Breast epithelium (tissue), 3 donors: Measurements from ENCODE around the gene ATG101.

Source experiments
- POLR2A ChIP-seq: fragments of 450-650 bp; IDR thresholded peaks from one replicate; pipeline ENCODE4 v1.6.1; 2016; ENCODE audit warnings: antibody characterized with exemption, mild to moderate bottlenecking, moderate library complexity
- POLR2AphosphoS5 ChIP-seq, 3 donors: sonication (generic); formaldehyde crosslinking; IDR thresholded peaks; one replicate each; pipeline ENCODE4 v1.6.1; 2017; ENCODE audit warnings: antibody characterized with exemption in 3 of 3

DNA sequence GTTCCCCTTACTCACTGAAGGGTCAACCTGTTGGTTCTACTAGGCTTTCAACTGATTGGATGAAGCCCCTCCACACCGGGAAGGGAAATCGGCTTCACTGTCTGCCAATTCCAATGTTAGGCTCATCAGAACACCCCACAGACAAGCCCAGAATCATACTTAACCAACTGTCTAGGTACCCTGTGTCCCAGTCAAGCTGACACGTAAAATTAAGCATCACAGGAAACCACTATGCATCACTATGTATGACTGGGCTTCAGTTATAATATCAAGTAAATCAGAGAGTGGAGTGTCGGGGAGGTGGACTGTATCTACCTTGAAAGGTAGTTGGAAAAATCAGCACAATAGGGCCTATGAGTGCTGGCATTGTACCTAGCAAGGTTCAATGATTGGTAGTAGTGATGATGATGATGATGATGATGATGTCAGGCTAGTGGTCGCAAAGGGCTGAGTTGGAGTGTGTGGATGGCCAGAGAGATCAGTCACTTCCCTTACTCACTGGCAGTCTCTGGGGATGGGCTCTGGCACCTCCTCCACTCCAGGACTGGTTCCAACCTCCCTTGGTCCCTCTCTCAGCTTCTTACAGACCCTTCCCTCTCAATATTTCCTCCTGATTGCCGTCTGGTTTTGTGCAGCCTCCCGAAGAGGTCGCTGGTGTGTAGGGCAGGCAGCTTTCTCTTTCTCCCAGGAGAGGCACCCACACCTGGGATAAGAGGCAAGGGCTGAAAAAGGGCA, 3.3 kb upstream of the ATG101 start:
- TF ChIP-seq POLR2A (no peak), POLR2AphosphoS5 (IDR thresholded peaks at IDR 0.05) (no peak)
